Fibroblast of gingiva (primary cell): ENCODE data around the gene DPEP1.

Experiments used
- DNase-seq: peaks from one replicate; pipeline ENCODE4 v3.0.0-alpha.2; 2011; ENCODE audit warnings: low read depth

Gene DPEP1

DNA sequence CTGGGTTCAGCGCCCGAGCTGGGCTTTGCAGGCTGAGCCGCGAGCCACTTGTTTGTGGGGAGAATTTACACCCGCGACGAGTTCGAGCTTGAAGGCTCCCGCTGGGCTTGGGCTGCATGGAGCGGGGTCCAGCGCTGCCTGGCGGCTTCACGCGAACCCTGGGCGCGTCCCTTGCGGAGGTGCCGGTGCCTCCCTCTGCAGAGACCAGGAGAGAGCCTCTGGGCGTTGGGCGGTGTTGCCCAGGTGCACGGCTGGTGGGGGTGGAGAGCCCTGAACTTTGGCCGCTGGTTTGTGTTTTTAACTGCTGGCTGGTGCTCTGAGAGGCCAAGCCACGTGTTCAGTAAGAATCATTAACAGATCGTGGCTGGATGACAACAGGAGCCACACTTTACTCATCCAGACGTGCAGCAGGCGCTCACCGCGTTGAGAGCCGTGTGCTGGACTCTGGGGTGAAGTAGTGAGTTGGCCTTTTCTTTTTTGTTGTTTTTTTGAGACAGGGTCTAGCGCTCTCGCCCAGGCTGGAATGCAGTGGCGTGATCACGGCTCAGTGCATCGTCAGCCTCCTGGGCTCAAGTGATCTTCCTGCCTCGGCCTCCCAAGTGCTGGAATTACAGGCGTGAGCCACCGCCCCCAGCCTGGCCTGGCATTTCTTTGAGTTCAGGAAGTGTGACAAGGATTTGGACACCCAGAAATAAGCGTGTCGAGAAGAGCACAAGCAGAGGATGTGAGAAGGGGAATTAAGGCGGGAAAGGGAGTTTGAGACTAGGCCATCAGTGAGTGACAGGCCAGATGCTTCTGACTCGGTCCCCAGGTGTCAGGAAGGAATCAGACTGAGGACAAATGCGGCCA is 73.9 kb downstream of the DPEP1 start:
- no peak for DNase-seq
